ENCODE measurements around the gene ZNRF3. TPM values are rescaled to one million over a fixed set of nuclear protein-coding genes. Genes with fewer than 3 reads are reported as not detected.

The ZNRF3 gene
- total and polyA plus RNA-seq, 7 donors = 2.2 to 8.5 (median 4.9) TPM

- ATAC-seq = peak in 2 of 4 donors; percentile 51 to 56
- Histone ChIP-seq H3K36me3 (ENCODE audit: insufficient read depth in 1 of 2, low read depth in 1 of 2) (no peaks in the 10 kb centered on the region), H3K4me3 (no peak overlapping the region), H3K9me3 (no peaks in the 10 kb centered on the region), H3K27me3 (ENCODE audit: insufficient read depth in 3 of 3, low read length in 2 of 3) (no peaks in the 10 kb centered on the region), H3K4me1 (peaks cover 44% of the 10 kb centered on the region), H3K27ac (no peak overlapping the region)
- TF ChIP-seq CTCF (IDR thresholded peaks at IDR 0.05) = no peak
- DNase-seq = no peak
- WGBS, 3 donors = 82 to 91% (median 82%) methylated on average over 4 of the region's 4 CpGs
- intact Hi-C loops (cut with DNase I) = no loop called here
Observed at GRCh38 chr22:29012952-29013351, 129.6 kb downstream of the ZNRF3 start.

GRCh38 chr22:29014293-29014692 lies 130.9 kb downstream of the ZNRF3 start:
- ATAC-seq = no peak
- no peak overlapping the region for H3K4me3 ChIP-seq
- DNase-seq = no peak
- peaks cover 38% of the 10 kb centered on the region for H3K4me1 ChIP-seq
- H3K36me3 ChIP-seq (ENCODE audit: insufficient read depth in 1 of 2, low read depth in 1 of 2) = no peaks in the 10 kb centered on the region
- H3K9me3 ChIP-seq = no peaks in the 10 kb centered on the region
- WGBS, 3 donors = 77 to 88% (median 86%) methylated on average over 4 of the region's 4 CpGs
- H3K27me3 ChIP-seq (ENCODE audit: insufficient read depth in 3 of 3, low read length in 2 of 3) = no peaks in the 10 kb centered on the region
- TF ChIP-seq CTCF (IDR thresholded peaks at IDR 0.05) = no peak
- no peak overlapping the region for H3K27ac ChIP-seq
- intact Hi-C loops (cut with DNase I) = no loop called here

GRCh38 chr22:29014773-29015172 lies 131.4 kb downstream of the ZNRF3 start:
- 91 to 93% (median 91%) methylated on average over 4 of the region's 4 CpGs for WGBS, 3 donors
- DNase-seq = no peak
- Histone ChIP-seq H3K9me3 (no peaks in the 10 kb centered on the region), H3K27ac (no peak overlapping the region), H3K36me3 (ENCODE audit: insufficient read depth in 1 of 2, low read depth in 1 of 2) (no peaks in the 10 kb centered on the region), H3K27me3 (ENCODE audit: insufficient read depth in 3 of 3, low read length in 2 of 3) (no peaks in the 10 kb centered on the region), H3K4me1 (peaks cover 34% of the 10 kb centered on the region), H3K4me3 (no peak overlapping the region)
- TF ChIP-seq CTCF (IDR thresholded peaks at IDR 0.05) = no peak
- ATAC-seq = no peak
- intact Hi-C loops (cut with DNase I) = no loop called here

GRCh38 chr22:29016067-29016938 lies 132.9 kb downstream of the ZNRF3 start:
- Histone ChIP-seq H3K9me3 (no peaks in the 10 kb centered on the region), H3K36me3 (ENCODE audit: insufficient read depth in 1 of 2, low read depth in 1 of 2) (no peaks in the 10 kb centered on the region), H3K27ac (no peak overlapping the region), H3K27me3 (ENCODE audit: insufficient read depth in 3 of 3, low read length in 2 of 3) (no peaks in the 10 kb centered on the region), H3K4me3 (no peak overlapping the region), H3K4me1 (peaks cover 30% of the 10 kb centered on the region)
- intact Hi-C loops (cut with DNase I) = no loop called here
- no peak for ATAC-seq
- TF ChIP-seq CTCF (IDR thresholded peaks at IDR 0.05) = no peak
- DNase-seq = no peak
- 87 to 94% (median 92%) methylated on average over 3 of the region's 3 CpGs for WGBS, 3 donors
